GM23248 (cell line): ENCODE results near the gene GAREM1.
"Not testable (repeated sequence)": the region's sequence is repeated elsewhere in the genome, so short reads cannot be mapped to it uniquely, and the experiment has no call there.

ENCODE experiments used
- EZH2 ChIP-seq: fragments of 200-600 bp; sonication (generic); IDR thresholded peaks from 2 replicates; pipeline ENCODE4 v1.6.1; 2018; ENCODE audit warnings: antibody characterized with exemption, mild to moderate bottlenecking; ENCODE audit not compliant: insufficient read depth, poor library complexity, severe bottlenecking
- EZH2phosphoT487 ChIP-seq: fragments of 200-600 bp; sonication (generic); IDR thresholded peaks from 2 replicates; pipeline ENCODE4 v1.6.1; 2018; ENCODE audit warnings: antibody characterized with exemption, moderate library complexity, mild to moderate bottlenecking, low read depth; ENCODE audit not compliant: insufficient read depth

DNA sequence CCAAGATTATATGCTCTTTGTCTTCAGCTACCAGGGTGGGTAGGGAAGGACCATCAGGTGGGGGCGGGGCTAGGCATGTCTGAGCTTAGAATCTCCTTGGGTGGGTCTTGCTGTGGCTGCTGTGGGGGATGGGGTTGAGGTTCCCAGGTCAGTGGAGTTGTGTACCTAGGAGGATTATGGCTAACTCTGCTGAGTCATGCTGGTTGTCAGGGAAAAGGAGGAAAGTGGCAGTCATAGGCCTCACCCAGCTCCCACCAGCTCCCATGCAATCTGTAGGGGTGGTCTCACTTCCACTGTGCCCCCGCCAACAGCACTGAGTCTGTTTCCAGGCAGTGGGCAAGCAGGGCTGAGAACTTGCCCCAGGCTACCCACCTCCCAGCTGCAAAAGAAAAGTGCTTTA, 30.6 kb upstream of the GAREM1 start:
- TF ChIP-seq EZH2phosphoT487, EZH2: not testable (repeated sequence)
